HepG2 (cell line): ENCODE results near the gene SURF6. TPM values are rescaled to one million over a fixed set of nuclear protein-coding genes. Genes with fewer than 3 reads are reported as not detected.

Experiments used
- AHR ChIP-seq: IDR thresholded peaks from 2 replicates; pipeline ENCODE4 v1.6.1; 2018; ENCODE audit warnings: missing genetic modification reagents, missing compliant biosample characterization
- BRCA1 ChIP-seq: sonication (generic); formaldehyde crosslinking; IDR thresholded peaks from 2 replicates; pipeline ENCODE4 v1.4.0; 2020; ENCODE audit warnings: missing genetic modification reagents
- DZIP1 ChIP-seq: sonication (generic); formaldehyde crosslinking; IDR thresholded peaks from 2 replicates; pipeline ENCODE4 v1.5.0; 2020; ENCODE audit warnings: mild to moderate bottlenecking, missing genetic modification reagents
- ELF4 ChIP-seq: sonication (generic); formaldehyde crosslinking; IDR thresholded peaks from 2 replicates; pipeline ENCODE4 v1.5.0; 2020; ENCODE audit warnings: missing genetic modification reagents, mild to moderate bottlenecking, moderate library complexity, borderline replicate concordance
- ERF ChIP-seq: IDR thresholded peaks from 2 replicates; pipeline ENCODE4 v1.6.1; 2018; ENCODE audit warnings: missing biosample characterization, missing genetic modification reagents
- HOXA7 ChIP-seq: sonication (generic); formaldehyde crosslinking; IDR thresholded peaks from 2 replicates; pipeline ENCODE4 v1.8.1; 2022; ENCODE audit warnings: mild to moderate bottlenecking, missing genetic modification reagents, moderate library complexity
- MYNN ChIP-seq: sonication (generic); formaldehyde crosslinking; IDR thresholded peaks from 2 replicates; pipeline ENCODE4 v1.4.0; 2020; ENCODE audit warnings: mild to moderate bottlenecking, low read depth, missing genetic modification reagents
- PHF21A ChIP-seq: sonication (generic); formaldehyde crosslinking; IDR thresholded peaks from 2 replicates; pipeline ENCODE4 v1.5.0; 2020; ENCODE audit warnings: mild to moderate bottlenecking, missing genetic modification reagents
- RARA ChIP-seq: IDR thresholded peaks from 2 replicates; pipeline ENCODE4 v1.6.1; 2016; ENCODE audit warnings: missing genetic modification reagents, missing compliant biosample characterization
- SOX6 ChIP-seq, 2 experiments: fragments of 450-650 bp in 1 of 2; sonication (generic) in 1 of 2; formaldehyde crosslinking in 1 of 2; IDR thresholded peaks; 2 replicates each; pipeline versions ENCODE4 v1.4.0 to v1.6.1; 2017 to 2020; ENCODE audit warnings: antibody characterized with exemption in 1 of 2, mild to moderate bottlenecking in 1 of 2, missing genetic modification reagents in 1 of 2
- TMF1 ChIP-seq: sonication (generic); formaldehyde crosslinking; IDR thresholded peaks from 2 replicates; pipeline ENCODE4 v1.8.1; 2022; ENCODE audit warnings: low read depth, missing genetic modification reagents
- ZNF20 ChIP-seq: sonication (generic); formaldehyde crosslinking; IDR thresholded peaks from 2 replicates; pipeline ENCODE4 v1.4.0; 2020; ENCODE audit warnings: mild to moderate bottlenecking, moderate library complexity, missing genetic modification reagents
- ZNF207 ChIP-seq: fragments of 450-650 bp; IDR thresholded peaks from 2 replicates; pipeline ENCODE4 v1.6.1; 2016; ENCODE audit warnings: antibody characterized with exemption, borderline replicate concordance
- ZNF256 ChIP-seq: sonication (generic); formaldehyde crosslinking; conservative IDR thresholded peaks from 2 replicates; pipeline ENCODE4 v1.4.0; 2020; ENCODE audit warnings: missing genetic modification reagents
- ZNF564 ChIP-seq: sonication (generic); formaldehyde crosslinking; IDR thresholded peaks from 2 replicates; pipeline ENCODE4 v1.8.1; 2023; ENCODE audit warnings: mild to moderate bottlenecking, missing genetic modification reagents
- ZNF780A ChIP-seq: sonication (generic); formaldehyde crosslinking; IDR thresholded peaks from 2 replicates; pipeline ENCODE4 v1.8.0; 2022; ENCODE audit warnings: mild to moderate bottlenecking, missing genetic modification reagents, moderate library complexity
- ZNF816 ChIP-seq: sonication (generic); formaldehyde crosslinking; IDR thresholded peaks from 2 replicates; pipeline ENCODE4 v1.8.0; 2022; ENCODE audit warnings: missing genetic modification reagents, mild to moderate bottlenecking, borderline replicate concordance
- polyA plus RNA-seq, 8 experiments: library from polyadenylated mRNA; depleted of rRNA in 3 of 8; stranded (reverse) in 7 of 8; unstranded in 1 of 8; fragments of >200 nt; fragmentation: Illumina TruSeq in 4 of 8; extraction: Trizol in 4 of 8; gene quantifications; 2 replicates each; pipeline versions ENCODE4 v1.2.1 to v1.2.3, GENCODE V29; 2011 to 2016; ENCODE audit warnings: low read depth in 4 of 8, missing spikeins in 1 of 8, mixed read lengths in 1 of 8; ENCODE audit not compliant: insufficient read depth in 1 of 8
- total RNA-seq, 5 experiments: library from RNA; depleted of rRNA; stranded (reverse); fragments of >200 nt; fragmentation: Illumina TruSeq; extraction: Trizol; gene quantifications; 2 replicates each; pipeline ENCODE4 v1.2.3, GENCODE V29; 2016; ENCODE audit warnings: low read depth in 1 of 5
- TF ChIP-seq, protein P1 (sequence below): sonication (generic); formaldehyde crosslinking; IDR thresholded peaks from 2 replicates; pipeline ENCODE4 v1.4.0; 2020; ENCODE audit warnings: missing genetic modification reagents
- TF ChIP-seq, protein P2 (sequence below): sonication (generic); formaldehyde crosslinking; IDR thresholded peaks from 2 replicates; pipeline ENCODE4 v1.5.1; 2020; ENCODE audit warnings: mild to moderate bottlenecking, missing genetic modification reagents, borderline replicate concordance

The SURF6 gene
- total and polyA plus RNA-seq, 2 of the 13 experiments (the other 11 are each of a cell fraction or from before 2014, with no cell fraction given), result 5.9 to 14.7 TPM

DNA sequence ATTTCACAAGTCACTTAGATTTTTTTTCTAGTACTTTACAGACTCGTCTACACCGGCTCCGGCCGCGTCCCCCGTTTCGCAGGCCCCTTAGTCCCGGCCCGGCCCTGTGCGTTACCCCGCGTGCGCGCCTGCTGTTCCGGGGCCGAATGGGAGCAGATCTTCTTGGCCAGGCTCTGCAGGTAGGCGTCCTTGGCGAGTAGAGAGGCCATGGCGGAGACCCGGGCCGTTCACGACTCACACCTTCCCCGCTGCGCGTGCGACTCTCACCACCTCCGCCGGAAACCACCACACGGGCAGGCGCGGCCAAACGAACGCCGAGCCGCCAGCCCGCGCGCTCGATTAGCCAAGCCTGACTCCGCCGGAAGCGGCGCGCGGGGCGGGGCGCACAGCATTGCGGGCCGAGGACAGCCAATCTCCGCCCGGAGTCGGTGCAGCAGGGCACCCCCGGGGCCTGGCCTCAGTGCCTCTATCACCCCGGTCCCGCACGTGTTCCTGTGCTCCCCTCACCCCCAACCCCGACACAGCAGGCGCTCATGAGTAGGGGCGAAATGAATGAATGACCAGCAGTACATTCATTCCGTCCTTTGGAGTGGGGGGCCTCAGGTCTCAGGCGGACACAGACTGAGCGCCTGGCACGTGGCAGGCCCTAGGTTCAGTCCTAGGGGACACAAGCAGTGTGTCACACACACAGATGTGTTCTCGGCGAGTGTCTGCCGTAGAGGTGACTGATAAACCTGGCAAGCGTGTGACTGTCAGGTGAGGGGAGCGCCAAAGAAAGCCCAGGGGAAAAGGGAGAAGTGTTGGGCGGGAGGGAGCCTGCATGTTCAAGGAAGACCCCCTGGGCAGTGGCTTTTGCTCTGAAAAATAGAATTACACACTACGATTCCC, at the start of gene SURF6 (continued):
- TF ChIP-seq ZNF256 (CRISPR knock-in tag), result peak; percentile 91
- peak; percentile 91; the same call in 1 of the 2 replicates for TF ChIP-seq PHF21A (CRISPR knock-in tag)
- 0 out of 2 replicates have a peak, but pooled peaks have one; percentile 10 for TF ChIP-seq ZNF780A (CRISPR knock-in tag)
- TF ChIP-seq RARA (CRISPR knock-in tag), result peak; percentile 50
- TF ChIP-seq TMF1 (CRISPR knock-in tag), result peak; percentile 96
- TF ChIP-seq BRCA1 (CRISPR knock-in tag), result peak; percentile 87; the same call in 1 of the 2 replicates
- TF ChIP-seq ERF (CRISPR knock-in tag), result peak; percentile 96
- TF ChIP-seq, protein P1, sequence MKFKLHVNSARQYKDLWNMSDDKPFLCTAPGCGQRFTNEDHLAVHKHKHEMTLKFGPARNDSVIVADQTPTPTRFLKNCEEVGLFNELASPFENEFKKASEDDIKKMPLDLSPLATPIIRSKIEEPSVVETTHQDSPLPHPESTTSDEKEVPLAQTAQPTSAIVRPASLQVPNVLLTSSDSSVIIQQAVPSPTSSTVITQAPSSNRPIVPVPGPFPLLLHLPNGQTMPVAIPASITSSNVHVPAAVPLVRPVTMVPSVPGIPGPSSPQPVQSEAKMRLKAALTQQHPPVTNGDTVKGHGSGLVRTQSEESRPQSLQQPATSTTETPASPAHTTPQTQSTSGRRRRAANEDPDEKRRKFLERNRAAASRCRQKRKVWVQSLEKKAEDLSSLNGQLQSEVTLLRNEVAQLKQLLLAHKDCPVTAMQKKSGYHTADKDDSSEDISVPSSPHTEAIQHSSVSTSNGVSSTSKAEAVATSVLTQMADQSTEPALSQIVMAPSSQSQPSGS (CRISPR knock-in tag), result peak; percentile 70; the same call in 1 of the 2 replicates
- no peak for TF ChIP-seq ZNF207
- TF ChIP-seq MYNN (CRISPR knock-in tag), result peak; percentile 73; the same call in 1 of the 2 replicates
- no peak for TF ChIP-seq HOXA7 (CRISPR knock-in tag)
- TF ChIP-seq, protein P2, sequence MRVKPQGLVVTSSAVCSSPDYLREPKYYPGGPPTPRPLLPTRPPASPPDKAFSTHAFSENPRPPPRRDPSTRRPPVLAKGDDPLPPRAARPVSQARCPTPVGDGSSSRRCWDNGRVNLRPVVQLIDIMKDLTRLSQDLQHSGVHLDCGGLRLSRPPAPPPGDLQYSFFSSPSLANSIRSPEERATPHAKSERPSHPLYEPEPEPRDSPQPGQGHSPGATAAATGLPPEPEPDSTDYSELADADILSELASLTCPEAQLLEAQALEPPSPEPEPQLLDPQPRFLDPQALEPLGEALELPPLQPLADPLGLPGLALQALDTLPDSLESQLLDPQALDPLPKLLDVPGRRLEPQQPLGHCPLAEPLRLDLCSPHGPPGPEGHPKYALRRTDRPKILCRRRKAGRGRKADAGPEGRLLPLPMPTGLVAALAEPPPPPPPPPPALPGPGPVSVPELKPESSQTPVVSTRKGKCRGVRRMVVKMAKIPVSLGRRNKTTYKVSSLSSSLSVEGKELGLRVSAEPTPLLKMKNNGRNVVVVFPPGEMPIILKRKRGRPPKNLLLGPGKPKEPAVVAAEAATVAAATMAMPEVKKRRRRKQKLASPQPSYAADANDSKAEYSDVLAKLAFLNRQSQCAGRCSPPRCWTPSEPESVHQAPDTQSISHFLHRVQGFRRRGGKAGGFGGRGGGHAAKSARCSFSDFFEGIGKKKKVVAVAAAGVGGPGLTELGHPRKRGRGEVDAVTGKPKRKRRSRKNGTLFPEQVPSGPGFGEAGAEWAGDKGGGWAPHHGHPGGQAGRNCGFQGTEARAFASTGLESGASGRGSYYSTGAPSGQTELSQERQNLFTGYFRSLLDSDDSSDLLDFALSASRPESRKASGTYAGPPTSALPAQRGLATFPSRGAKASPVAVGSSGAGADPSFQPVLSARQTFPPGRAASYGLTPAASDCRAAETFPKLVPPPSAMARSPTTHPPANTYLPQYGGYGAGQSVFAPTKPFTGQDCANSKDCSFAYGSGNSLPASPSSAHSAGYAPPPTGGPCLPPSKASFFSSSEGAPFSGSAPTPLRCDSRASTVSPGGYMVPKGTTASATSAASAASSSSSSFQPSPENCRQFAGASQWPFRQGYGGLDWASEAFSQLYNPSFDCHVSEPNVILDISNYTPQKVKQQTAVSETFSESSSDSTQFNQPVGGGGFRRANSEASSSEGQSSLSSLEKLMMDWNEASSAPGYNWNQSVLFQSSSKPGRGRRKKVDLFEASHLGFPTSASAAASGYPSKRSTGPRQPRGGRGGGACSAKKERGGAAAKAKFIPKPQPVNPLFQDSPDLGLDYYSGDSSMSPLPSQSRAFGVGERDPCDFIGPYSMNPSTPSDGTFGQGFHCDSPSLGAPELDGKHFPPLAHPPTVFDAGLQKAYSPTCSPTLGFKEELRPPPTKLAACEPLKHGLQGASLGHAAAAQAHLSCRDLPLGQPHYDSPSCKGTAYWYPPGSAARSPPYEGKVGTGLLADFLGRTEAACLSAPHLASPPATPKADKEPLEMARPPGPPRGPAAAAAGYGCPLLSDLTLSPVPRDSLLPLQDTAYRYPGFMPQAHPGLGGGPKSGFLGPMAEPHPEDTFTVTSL (CRISPR knock-in tag), result no peak; the same call in 1 of the 2 replicates
- TF ChIP-seq ZNF816 (CRISPR knock-in tag), result peak; percentile 78; the same call in 1 of the 2 replicates
- TF ChIP-seq ZNF20 (CRISPR knock-in tag), result 0 out of 2 replicates have a peak, but pooled peaks have one; percentile 62
- TF ChIP-seq DZIP1 (CRISPR knock-in tag), result no peak
- TF ChIP-seq AHR, result peak; percentile 78
- TF ChIP-seq SOX6 (IDR thresholded peaks at IDR 0.05), result no peak
- peak; percentile 73; the same call in 1 of the 2 replicates for TF ChIP-seq SOX6 (CRISPR knock-in tag; IDR thresholded peaks at IDR 0.05)
- TF ChIP-seq ELF4 (CRISPR knock-in tag), result no peak
- no peak for TF ChIP-seq ZNF564 (CRISPR knock-in tag)
